GM23338 (cell line): ENCODE results near the gene MIEF2. TPM values are rescaled to one million over a fixed set of nuclear protein-coding genes. Genes with fewer than 3 reads are reported as not detected.

Source experiments
- ATAC-seq: fragments of 200-7000 bp; cut with Tn5 transposase; 3 replicates; pipeline ENCODE4 v1.9.1; 2020
- DNase-seq: peaks from one replicate; pipeline ENCODE4 v3.0.0-alpha.2; 2015; ENCODE audit warnings: low spot score
- H2AFZ ChIP-seq: fragments of 200-600 bp; sonication (generic); 2 replicates; pipeline ENCODE4 v1.8.0; 2016; ENCODE audit warnings: antibody characterized with exemption, mild to moderate bottlenecking, moderate library complexity
- H3F3A ChIP-seq: fragments of 200-600 bp; sonication (generic); replicated peaks from 2 replicates; pipeline ENCODE4 v1.8.0; 2017; ENCODE audit warnings: antibody characterized with exemption, mixed run types, low read depth
- H3K27ac ChIP-seq: fragments of 200-600 bp; sonication (generic); 2 replicates; pipeline ENCODE4 v1.6.1; 2016; ENCODE audit warnings: low read depth
- H3K27me3 ChIP-seq: fragments of 200-600 bp; sonication (generic); 2 replicates; pipeline ENCODE4 v1.8.0; 2016; ENCODE audit warnings: mild to moderate bottlenecking, mixed run types, moderate library complexity; ENCODE audit not compliant: insufficient read depth
- H3K36me3 ChIP-seq: fragments of 200-600 bp; sonication (generic); 2 replicates; pipeline ENCODE4 v1.8.0; 2016; ENCODE audit warnings: mild to moderate bottlenecking; ENCODE audit not compliant: insufficient read depth
- H3K4me1 ChIP-seq: fragments of 200-600 bp; sonication (generic); 2 replicates; pipeline ENCODE4 v1.8.0; 2016; ENCODE audit warnings: mild to moderate bottlenecking, moderate library complexity; ENCODE audit not compliant: insufficient read depth
- H3K4me2 ChIP-seq: fragments of 200-600 bp; sonication (generic); 2 replicates; pipeline ENCODE4 v1.7.1; 2017; ENCODE audit warnings: mixed run types
- H3K4me3 ChIP-seq: fragments of 200-600 bp; sonication (generic); 2 replicates; pipeline ENCODE4 v1.6.1; 2016; ENCODE audit warnings: mixed run types
- H3K79me2 ChIP-seq: fragments of 200-600 bp; sonication (generic); replicated peaks from 2 replicates; pipeline ENCODE4 v1.8.0; 2017; ENCODE audit warnings: mild to moderate bottlenecking; ENCODE audit not compliant: insufficient read depth
- H3K9me2 ChIP-seq: fragments of 200-600 bp; sonication (generic); 2 replicates; pipeline ENCODE4 v1.8.0; 2017; ENCODE audit not compliant: insufficient read depth
- H4K20me1 ChIP-seq: fragments of 200-600 bp; sonication (generic); replicated peaks from 2 replicates; pipeline ENCODE4 v1.8.0; 2017; ENCODE audit warnings: mild to moderate bottlenecking; ENCODE audit not compliant: insufficient read depth
- H3K27ac Mint-ChIP-seq: 2 replicates; pipeline ENCODE4 v1.8.0; 2020; ENCODE audit warnings: inconsistent platforms, mild to moderate bottlenecking, moderate library complexity, mixed read lengths
- H3K27me3 Mint-ChIP-seq: 3 replicates; pipeline ENCODE4 v1.8.0; 2022; ENCODE audit warnings: low read depth, mild to moderate bottlenecking, moderate library complexity, mixed read lengths, inconsistent platforms; ENCODE audit not compliant: insufficient read depth, poor library complexity
- H3K36me3 Mint-ChIP-seq: 3 replicates; pipeline ENCODE4 v1.8.0; 2021; ENCODE audit warnings: low read depth, mild to moderate bottlenecking, inconsistent platforms, moderate library complexity, mixed read lengths
- H3K4me1 Mint-ChIP-seq: 3 replicates; pipeline ENCODE4 v1.8.0; 2020; ENCODE audit warnings: mild to moderate bottlenecking, inconsistent platforms, mixed read lengths
- H3K4me3 Mint-ChIP-seq: 3 replicates; pipeline ENCODE4 v1.8.0; 2021; ENCODE audit warnings: moderate library complexity, mild to moderate bottlenecking, inconsistent platforms, mixed read lengths
- H3K9me3 Mint-ChIP-seq: 3 replicates; pipeline ENCODE4 v1.8.0; 2020; ENCODE audit warnings: moderate library complexity, mild to moderate bottlenecking, inconsistent platforms, mixed read lengths
- CREB1 ChIP-seq: fragments of 250-450 bp; sonication (Bioruptor Pico); IDR thresholded peaks from 2 replicates; pipeline ENCODE4 v1.5.0; 2020; ENCODE audit warnings: low read depth, mild to moderate bottlenecking, moderate library complexity
- ETS1 ChIP-seq: IDR thresholded peaks from 2 replicates; pipeline ENCODE4 v1.6.1; 2016; ENCODE audit warnings: antibody characterized with exemption
- EZH2 ChIP-seq: fragments of 200-600 bp; sonication (generic); IDR thresholded peaks from one replicate; pipeline ENCODE4 v1.8.0; 2017; ENCODE audit warnings: antibody characterized with exemption, mild to moderate bottlenecking, low read depth; ENCODE audit not compliant: unreplicated experiment
- EZH2phosphoT487 ChIP-seq: fragments of 200-600 bp; sonication (generic); IDR thresholded peaks from one replicate; pipeline ENCODE4 v1.8.1; 2018; ENCODE audit warnings: antibody characterized with exemption; ENCODE audit not compliant: unreplicated experiment
- JUNB ChIP-seq: IDR thresholded peaks from one replicate; pipeline ENCODE4 v1.6.1; 2016; ENCODE audit warnings: antibody characterized with exemption; ENCODE audit not compliant: unreplicated experiment
- POLR2AphosphoS5 ChIP-seq: IDR thresholded peaks from 2 replicates; pipeline ENCODE4 v1.6.1; 2016; ENCODE audit warnings: antibody characterized with exemption, low read depth
- REST ChIP-seq: IDR thresholded peaks from one replicate; pipeline ENCODE4 v1.6.1; 2018; ENCODE audit warnings: antibody characterized with exemption; ENCODE audit not compliant: unreplicated experiment
- STAT1 ChIP-seq: IDR thresholded peaks from one replicate; pipeline ENCODE4 v1.6.1; 2016; ENCODE audit warnings: antibody characterized with exemption; ENCODE audit not compliant: unreplicated experiment
- ZNF114 ChIP-seq: fragments of 250-450 bp; sonication (Bioruptor Pico); IDR thresholded peaks from 2 replicates; pipeline ENCODE4 v1.5.0; 2020; ENCODE audit warnings: mild to moderate bottlenecking, moderate library complexity
- ZNF331 ChIP-seq: fragments of 250-450 bp; sonication (Bioruptor Pico); IDR thresholded peaks from 2 replicates; pipeline ENCODE4 v1.5.0; 2020; ENCODE audit warnings: low read depth, mild to moderate bottlenecking, moderate library complexity
- ZNF462 ChIP-seq: fragments of 250-450 bp; sonication (Bioruptor Pico); IDR thresholded peaks from 2 replicates; pipeline ENCODE4 v1.5.0; 2020; ENCODE audit warnings: mild to moderate bottlenecking, moderate library complexity
- polyA plus RNA-seq: library from polyadenylated mRNA; unstranded; fragments of >200 nt; fragmentation: Nextera tagmentation; extraction: Ambion mirVana; gene quantifications from 2 replicates; pipeline ENCODE4 v1.2.1, GENCODE V29; 2016
- total RNA-seq: library from RNA; depleted of rRNA; stranded (reverse); fragments of >200 nt; shearing (Covaris generic); gene quantifications from 2 replicates; pipeline ENCODE4 v1.2.3, GENCODE V29; 2014
- TF ChIP-seq, protein P1 (sequence below), 2 experiments: fragments of 200-600 bp in 1 of 2; sonication (generic) in 1 of 2; conservative IDR thresholded peaks; 2 replicates each; pipeline versions ENCODE4 v1.5.1 to v1.6.1; 2016 to 2017; ENCODE audit warnings: antibody characterized with exemption in 2 of 2, low read depth in 2 of 2, mild to moderate bottlenecking in 2 of 2, moderate library complexity in 1 of 2

The MIEF2 gene
- total and polyA plus RNA-seq, 2 experiments from 2014 or later = 8.2 to 26.5 TPM

DNA sequence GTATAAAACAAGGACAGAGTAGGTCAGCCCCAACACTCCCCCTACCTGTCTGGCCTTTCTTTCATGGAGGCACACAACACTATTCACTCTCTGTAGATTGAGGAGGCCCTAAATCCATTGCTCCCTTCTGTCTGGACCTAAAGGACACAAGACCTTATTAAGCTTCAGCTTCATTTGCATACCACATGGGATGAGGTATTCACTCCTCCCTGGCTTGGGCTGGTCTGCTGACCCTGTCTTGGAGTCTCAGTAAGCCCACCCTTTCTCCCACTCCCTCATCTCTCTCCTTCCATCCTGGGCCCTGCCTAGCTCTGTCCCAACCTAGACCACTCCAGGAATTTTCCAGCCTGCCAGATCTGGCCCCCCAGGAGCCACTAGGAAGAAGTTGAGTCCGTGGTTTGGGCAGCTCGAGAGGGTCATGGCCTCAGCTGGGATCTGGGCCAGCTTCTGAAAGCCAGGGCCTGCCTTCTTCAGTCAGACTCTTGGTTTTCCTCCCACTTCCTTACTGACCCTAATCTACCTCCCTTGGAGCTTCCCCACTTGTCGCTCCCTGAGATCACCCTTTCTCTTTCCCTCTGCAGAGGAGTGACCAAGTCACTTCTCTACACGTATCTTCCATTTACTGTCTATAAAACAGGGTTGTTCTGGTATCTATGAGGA, 41.6 kb upstream of the MIEF2 start (continued):
- TF ChIP-seq ZNF462 (CRISPR knock-in tag) = no peak
- no peak for TF ChIP-seq CREB1 (CRISPR knock-in tag)
- TF ChIP-seq STAT1 = no peak
- no peak for TF ChIP-seq EZH2phosphoT487

- Histone ChIP-seq H3F3A (0 out of 2 replicates have a peak, but pooled peaks cover 3% of the 10 kb centered on the region), H3K79me2 (peaks cover 32% of the 10 kb centered on the region), H3K4me1 (peaks cover 16% of the 10 kb centered on the region), H4K20me1 (no peaks in the 10 kb centered on the region; the same call in 1 of the 2 replicates), H3K36me3 (no peaks in the 10 kb centered on the region), H3K4me3 (peak overlapping the region; percentile 65), H3K4me2 (peak overlapping the region; percentile 89), H3K27ac (peak overlapping the region; percentile 99), H3K27me3 (no peaks in the 10 kb centered on the region), H2AFZ (peak overlapping the region; percentile 61), H3K9me2 (no peaks in the 10 kb centered on the region)
- H3K27me3 Mint-ChIP-seq = peaks cover 13% of the 10 kb centered on the region
- H3K36me3 Mint-ChIP-seq = no peaks in the 10 kb centered on the region; the same call in 2 of the 3 replicates
- peak overlapping the region; percentile 87 for H3K4me3 Mint-ChIP-seq
- H3K4me1 Mint-ChIP-seq = peaks cover 22% of the 10 kb centered on the region
- ATAC-seq = peak; percentile 4
- no peak for DNase-seq
- H3K9me3 Mint-ChIP-seq = no peaks in the 10 kb centered on the region
- peak overlapping the region; percentile 100 for H3K27ac Mint-ChIP-seq
- TF ChIP-seq EZH2 (no peak), ETS1 (no peak), CREB1 (CRISPR knock-in tag) (no peak), ZNF114 (CRISPR knock-in tag) (no peak), POLR2AphosphoS5 (no peak), ZNF331 (CRISPR knock-in tag) (no peak), REST (no peak), EZH2phosphoT487 (no peak), STAT1 (no peak), JUNB (no peak)
- TF ChIP-seq, protein P1, sequence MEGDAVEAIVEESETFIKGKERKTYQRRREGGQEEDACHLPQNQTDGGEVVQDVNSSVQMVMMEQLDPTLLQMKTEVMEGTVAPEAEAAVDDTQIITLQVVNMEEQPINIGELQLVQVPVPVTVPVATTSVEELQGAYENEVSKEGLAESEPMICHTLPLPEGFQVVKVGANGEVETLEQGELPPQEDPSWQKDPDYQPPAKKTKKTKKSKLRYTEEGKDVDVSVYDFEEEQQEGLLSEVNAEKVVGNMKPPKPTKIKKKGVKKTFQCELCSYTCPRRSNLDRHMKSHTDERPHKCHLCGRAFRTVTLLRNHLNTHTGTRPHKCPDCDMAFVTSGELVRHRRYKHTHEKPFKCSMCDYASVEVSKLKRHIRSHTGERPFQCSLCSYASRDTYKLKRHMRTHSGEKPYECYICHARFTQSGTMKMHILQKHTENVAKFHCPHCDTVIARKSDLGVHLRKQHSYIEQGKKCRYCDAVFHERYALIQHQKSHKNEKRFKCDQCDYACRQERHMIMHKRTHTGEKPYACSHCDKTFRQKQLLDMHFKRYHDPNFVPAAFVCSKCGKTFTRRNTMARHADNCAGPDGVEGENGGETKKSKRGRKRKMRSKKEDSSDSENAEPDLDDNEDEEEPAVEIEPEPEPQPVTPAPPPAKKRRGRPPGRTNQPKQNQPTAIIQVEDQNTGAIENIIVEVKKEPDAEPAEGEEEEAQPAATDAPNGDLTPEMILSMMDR (conservative IDR thresholded peaks at IDR 0.05; ENCODE audit: low read depth in 2 of 2) = no peak
Measured at GRCh38 chr17:18224053-18224386, 36.4 kb upstream of the MIEF2 start.
